Adipose tissue (tissue), 3 donors: ENCODE results near the gene HECTD4. TPM values are rescaled to one million over a fixed set of nuclear protein-coding genes. Genes with fewer than 3 reads are reported as not detected.

Source experiments
- H3K27ac ChIP-seq: one replicate; pipeline ENCODE4 v1.5.1; 2013; ENCODE audit warnings: low read depth, low read length
- WGBS, 3 donors: extraction: QIAGEN DNeasy Blood & Tissue Kit; methylation state at CpG; one replicate each; pipeline ENCODE4 v1.1.7; 2013; 5-methylcytosine and 5-hydroxymethylcytosine counted together
- polyA plus RNA-seq, 3 donors: library from polyadenylated mRNA; stranded (reverse); fragments of 200-250 nt; gene quantifications; one replicate each; pipeline ENCODE4 v1.2.3, GENCODE V29; 2013
- donor health status: healthy with polysubstance abuse.
- donor health status: Bipolar disorder and iron deficiency.
- donor health status: healthy.

The HECTD4 gene
- polyA plus RNA-seq, 3 donors = 4.0 to 16.6 (median 10.1) TPM

- 68 to 83% (median 70%) methylated on average over 4 of the region's 4 CpGs for WGBS, 3 donors
- no peak overlapping the region for H3K27ac ChIP-seq
Observed at GRCh38 chr12:112199136-112199535, 183.1 kb downstream of the HECTD4 start.

- WGBS, 3 donors = 82 to 86% (median 85%) methylated on average over 9 of the region's 9 CpGs
- no peak overlapping the region for H3K27ac ChIP-seq
Observed at GRCh38 chr12:112198120-112198733, 184.0 kb downstream of the HECTD4 start.

DNA sequence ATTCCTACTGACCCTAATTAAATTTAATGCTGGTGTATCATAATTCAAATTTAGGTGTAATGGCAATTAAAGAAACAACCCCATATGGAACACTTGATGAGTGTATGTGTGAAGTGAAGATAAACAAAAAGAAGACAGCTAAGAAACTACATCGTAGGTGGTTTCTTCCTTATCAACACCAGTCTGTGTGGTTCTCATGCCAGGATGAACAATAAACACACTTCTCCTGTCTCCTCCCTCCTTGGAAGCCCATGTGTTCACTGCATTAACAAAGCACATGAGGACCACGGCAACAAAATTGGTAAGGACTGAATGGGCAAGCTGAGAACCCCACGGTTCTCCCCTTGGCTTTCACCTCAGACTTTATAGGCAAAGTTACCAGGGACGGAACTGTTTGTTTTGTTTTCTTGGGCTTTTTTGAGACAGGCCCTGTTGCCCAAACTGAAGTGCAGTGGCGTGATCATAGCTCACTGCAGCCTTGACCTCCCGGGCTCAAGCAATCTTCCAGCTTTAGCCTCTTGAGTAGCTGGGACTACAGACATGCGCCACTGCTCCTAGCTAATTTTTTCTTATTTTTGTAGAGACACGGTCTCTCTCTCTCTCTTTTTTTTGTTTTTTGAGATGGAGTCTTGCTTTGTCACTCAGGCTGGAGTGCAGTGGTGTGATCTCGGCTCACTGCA lies 185.9 kb downstream of the HECTD4 start:
- WGBS, 3 donors = 81 to 94% (median 91%) methylated on average over 9 of the region's 9 CpGs
- no peak overlapping the region for H3K27ac ChIP-seq

DNA sequence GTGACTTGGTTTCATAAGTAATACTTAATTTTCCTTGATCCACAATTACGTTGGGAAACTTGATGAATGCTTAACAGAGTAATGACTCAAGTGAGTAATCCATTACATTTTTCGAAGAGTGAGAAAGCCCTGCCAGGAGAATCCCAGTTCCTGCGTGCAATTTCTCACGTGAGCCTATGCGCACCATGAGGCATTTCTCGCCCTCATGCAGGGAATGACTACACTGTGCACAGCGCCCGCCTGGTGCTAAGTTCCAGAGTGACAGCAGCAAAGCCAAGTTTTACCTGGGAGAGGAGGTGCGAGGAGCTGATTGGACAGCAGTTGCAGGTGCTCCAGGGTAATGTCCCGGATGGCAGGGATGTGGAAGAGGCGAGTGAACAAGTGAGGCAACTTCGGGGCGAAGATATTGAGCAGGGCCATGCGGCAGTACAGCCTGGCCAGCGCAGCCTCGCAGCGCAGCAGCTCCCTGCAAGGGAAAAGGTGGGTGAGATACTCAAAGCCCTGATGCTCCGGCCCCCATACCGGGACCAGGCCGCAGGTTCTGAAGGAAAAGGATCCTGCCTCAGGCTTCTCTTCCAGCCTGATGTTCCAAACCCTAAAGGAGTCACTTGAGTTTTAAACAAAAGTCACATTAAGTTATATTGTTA lies 187.5 kb downstream of the HECTD4 start:
- no peak overlapping the region for H3K27ac ChIP-seq
- 92 to 96% (median 96%) methylated on average over 20 of the region's 20 CpGs for WGBS, 3 donors

DNA sequence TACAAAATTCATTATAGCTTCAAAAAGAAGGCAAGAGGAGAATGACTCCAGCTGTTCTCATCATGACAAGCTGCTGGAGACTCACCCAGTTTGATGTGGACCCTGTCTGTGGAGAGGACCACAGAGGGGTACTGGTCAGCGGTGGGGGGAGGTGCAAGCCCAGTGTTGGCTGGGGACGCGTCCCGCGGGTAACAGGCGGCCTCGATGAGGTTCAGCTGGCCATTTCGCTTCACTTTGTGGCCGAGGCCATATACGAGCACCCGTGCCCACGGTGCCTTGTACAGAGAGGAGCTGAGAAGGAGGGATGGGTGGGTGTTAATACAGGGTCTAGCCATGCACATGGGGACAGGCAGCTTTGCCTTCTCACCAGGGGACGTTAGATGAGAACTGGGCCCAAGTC lies 189.8 kb downstream of the HECTD4 start:
- 92 to 97% (median 95%) methylated on average over 13 of the region's 13 CpGs for WGBS, 3 donors
- H3K27ac ChIP-seq = no peak overlapping the region

DNA sequence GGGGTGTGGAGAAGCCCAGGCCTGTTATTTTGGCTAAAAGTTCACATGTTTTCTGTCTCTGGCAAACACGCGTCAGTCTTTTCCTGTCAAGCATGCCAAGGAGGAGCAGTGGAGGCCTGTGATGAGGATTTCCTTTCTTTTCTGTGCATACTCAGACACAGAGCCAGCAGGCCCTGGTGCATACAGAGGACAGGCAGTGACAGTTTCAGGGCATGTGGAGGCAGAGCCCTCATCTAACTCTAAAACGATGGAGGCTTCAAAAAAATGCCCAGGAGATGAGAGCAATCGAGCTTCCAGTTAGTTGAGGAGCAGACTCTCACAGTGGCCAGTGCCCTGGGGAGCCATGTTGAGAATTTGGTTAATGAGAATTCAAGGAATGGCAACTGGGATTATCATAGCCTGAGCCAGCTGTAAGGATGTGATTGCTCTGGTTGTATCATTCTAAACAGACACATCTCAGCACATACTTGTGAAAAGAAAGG lies 190.3 kb downstream of the HECTD4 start:
- WGBS, 3 donors = 63 to 74% (median 63%) methylated on average over 4 of the region's 4 CpGs
- no peak overlapping the region for H3K27ac ChIP-seq

- H3K27ac ChIP-seq = no peak overlapping the region
- 74 to 85% (median 83%) methylated on average over 2 of the region's 2 CpGs for WGBS, 3 donors
Observed at GRCh38 chr12:112191201-112191600, 191.0 kb downstream of the HECTD4 start.

DNA sequence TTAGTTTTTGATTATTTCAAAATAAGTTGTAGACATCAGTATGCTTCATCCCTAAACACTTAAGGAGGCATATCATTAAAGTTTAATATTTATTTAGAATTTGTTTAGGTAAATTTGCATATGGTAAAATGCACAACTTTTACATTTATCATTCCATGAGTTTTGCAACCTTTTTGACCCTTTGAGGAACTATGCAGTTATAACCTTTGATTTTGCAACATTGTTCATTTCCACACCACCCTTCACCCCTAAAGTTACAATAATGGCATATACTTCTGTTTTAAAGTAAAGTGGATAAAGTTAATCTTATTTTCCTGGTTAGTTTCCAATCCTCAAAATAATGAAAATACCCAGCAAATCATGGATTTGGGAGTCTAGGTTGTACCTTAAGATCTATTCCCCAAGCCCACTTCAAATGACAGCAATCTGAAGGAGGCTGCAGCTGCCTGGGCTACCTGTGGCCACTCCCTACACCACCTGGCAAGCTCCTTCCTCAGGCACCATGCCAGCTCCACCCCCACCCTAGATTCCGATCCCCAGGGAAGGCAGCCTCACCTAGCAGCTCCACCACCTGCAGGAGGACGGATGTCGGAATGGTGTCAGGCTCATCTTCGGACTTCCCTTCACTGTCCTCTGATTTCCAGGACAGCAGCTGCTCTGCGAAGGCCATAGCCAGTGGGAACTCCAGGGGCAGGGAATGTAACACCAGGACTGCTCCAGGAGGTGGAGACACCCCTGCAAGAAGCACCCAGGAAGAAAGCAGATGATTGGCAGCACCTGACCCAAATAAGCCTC lies 191.8 kb downstream of the HECTD4 start:
- 56 to 90% (median 88%) methylated on average over 5 of the region's 5 CpGs for WGBS, 3 donors
- no peak overlapping the region for H3K27ac ChIP-seq

GRCh38 chr12:112188130-112188830 lies 194.0 kb downstream of the HECTD4 start:
- WGBS, 3 donors = 87 to 92% (median 92%) methylated on average over 9 of the region's 9 CpGs
- H3K27ac ChIP-seq = no peak overlapping the region

DNA sequence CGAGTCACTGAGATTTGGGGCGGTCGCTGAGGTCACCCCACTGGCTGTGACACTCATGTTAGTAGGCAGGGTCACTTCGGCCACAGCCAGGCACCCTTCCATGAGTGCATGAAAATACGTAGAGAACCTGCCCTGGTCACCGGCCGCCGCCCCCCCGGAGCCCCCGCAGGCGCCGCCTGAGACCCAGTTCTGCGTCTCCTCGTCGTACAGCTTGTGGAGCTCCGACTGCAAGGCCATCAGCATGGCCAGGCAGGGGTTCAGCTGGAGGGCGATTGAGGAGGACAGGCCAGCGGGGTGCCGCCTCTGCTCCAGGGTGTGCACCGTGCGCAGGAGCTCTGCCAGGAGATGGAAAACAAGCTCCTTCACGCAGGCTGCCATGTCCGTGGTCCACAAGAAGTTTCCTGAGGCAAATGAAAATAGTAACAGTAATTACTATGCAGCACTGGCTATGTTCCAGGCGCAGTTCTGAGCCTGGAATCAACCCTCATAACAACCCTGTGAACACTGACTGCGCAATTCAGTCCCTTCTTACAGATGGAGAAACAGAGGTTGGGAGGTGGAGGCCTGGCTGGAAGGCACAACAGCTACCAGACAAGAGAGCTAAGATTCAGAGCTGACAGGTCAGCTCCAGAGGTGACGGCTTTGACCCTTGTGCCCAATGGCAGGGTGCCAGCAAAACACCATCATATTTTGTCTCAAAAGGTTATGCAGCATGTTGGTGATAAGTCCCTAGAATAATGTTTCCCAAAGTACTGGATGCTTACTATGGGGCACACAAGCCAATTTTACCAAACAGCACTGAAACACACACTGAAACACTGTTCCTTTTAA lies 196.9 kb downstream of the HECTD4 start:
- H3K27ac ChIP-seq = no peak overlapping the region
- WGBS, 3 donors = 87 to 89% (median 88%) methylated on average over 26 of the region's 26 CpGs

GRCh38 chr12:112184056-112184887 lies 198.0 kb downstream of the HECTD4 start:
- H3K27ac ChIP-seq = no peak overlapping the region
- 97 to 98% (median 97%) methylated on average over 44 to 46 of the region's 46 CpGs for WGBS, 3 donors

- H3K27ac ChIP-seq = no peak overlapping the region
- WGBS, 3 donors = 77 to 86% (median 83%) methylated on average over 9 of the region's 9 CpGs
Observed at GRCh38 chr12:112183141-112184021, 198.8 kb downstream of the HECTD4 start.

DNA sequence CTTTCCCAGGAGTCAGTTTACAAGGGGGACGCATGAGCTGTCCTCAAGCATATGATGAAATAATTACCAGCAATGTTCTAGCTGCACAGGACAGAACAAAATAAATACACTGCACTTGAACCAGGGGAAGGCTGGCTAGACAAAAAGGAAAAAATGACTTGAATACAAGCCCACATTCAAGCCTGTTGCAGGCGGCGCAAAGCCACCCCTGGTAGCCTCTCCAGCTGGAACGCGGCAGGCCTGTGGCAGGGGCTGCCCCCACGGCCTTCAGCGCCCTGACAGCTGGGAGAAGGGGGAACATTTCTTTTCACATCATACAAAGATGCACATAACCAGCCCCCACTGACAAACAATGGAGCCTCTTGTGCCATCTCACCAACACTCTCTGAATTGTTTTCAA lies 199.7 kb downstream of the HECTD4 start:
- no peak overlapping the region for H3K27ac ChIP-seq
- 83 to 95% (median 88%) methylated on average over 7 of the region's 7 CpGs for WGBS, 3 donors

- no peak overlapping the region for H3K27ac ChIP-seq
- WGBS, 3 donors = 90 to 93% (median 91%) methylated on average over 4 of the region's 4 CpGs
Observed at GRCh38 chr12:112180422-112180821, 201.8 kb downstream of the HECTD4 start.

DNA sequence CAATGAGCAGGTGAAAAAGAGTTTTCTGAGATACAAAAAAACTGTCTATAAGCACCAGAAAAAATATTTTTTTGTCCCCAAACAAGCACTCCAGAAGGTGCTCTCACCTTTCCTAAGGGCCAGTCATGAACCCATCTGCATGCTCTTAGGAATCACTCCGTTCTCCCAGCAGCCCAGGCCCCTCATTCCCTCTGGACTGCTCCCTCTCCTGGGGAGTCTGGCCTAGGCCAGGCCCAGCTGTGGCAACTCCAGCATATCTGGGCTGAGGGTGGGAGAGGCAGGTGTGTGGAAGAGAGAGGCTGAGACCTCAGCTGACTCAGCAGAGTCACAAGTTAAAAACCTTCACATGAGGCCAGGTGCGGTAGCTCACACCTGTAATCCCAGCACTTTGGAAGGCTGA lies 202.3 kb downstream of the HECTD4 start:
- no peak overlapping the region for H3K27ac ChIP-seq
- 82 to 90% (median 85%) methylated on average over 2 of the region's 2 CpGs for WGBS, 3 donors

DNA sequence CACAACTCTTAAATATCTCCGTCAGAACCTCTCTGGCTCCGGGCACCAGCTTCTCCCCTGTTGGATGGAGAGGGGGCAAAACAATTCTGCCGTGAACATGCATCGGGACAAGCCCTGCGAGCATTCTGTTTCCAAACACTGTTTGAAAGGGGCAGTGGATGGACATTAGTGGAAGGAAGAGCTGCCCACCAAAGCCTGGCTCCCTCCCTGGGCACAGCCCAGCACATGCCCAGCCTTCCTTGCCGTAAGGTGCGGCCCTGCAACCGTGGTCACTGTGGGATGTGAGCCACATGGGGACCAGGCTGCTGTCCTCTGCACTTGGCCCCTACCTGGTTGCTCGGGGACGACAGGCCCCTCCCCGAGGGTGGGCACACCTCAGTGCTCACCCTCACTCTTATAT lies 202.9 kb downstream of the HECTD4 start:
- 91 to 95% (median 94%) methylated on average over 11 of the region's 11 CpGs for WGBS, 3 donors

More for the DNA sequence above, 202.9 kb downstream of the HECTD4 start:
- no peak overlapping the region for H3K27ac ChIP-seq
